Thyroid gland (tissue), 4 donors: ENCODE measurements around the gene SPATA2L. TPM values are rescaled to one million over a fixed set of nuclear protein-coding genes. Genes with fewer than 3 reads are reported as not detected.
"Not testable (repeated sequence)": the region's sequence is repeated elsewhere in the genome, so short reads cannot be mapped to it uniquely, and the experiment has no call there.

Source experiments
- DNase-seq, 2 donors: peaks; one replicate each; pipeline ENCODE4 v3.0.0-alpha.2; 2019
- H3K27ac ChIP-seq, 3 donors: fragments of 200-600 bp; sonication (generic); 1 replicate in 2 of 3; 2 replicates in 1 of 3; pipeline ENCODE4 v1.5.1; 2016 to 2019; ENCODE audit warnings: mild to moderate bottlenecking in 1 of 3, moderate library complexity in 1 of 3
- H3K27me3 ChIP-seq: fragments of 200-600 bp; sonication (generic); one replicate; pipeline ENCODE4 v1.5.1; 2019
- H3K36me3 ChIP-seq, 2 donors: fragments of 200-600 bp; sonication (generic); one replicate each; pipeline ENCODE4 v1.5.1; 2016 to 2019
- H3K4me1 ChIP-seq, 2 donors: fragments of 200-600 bp; sonication (generic); one replicate each; pipeline ENCODE4 v1.5.1; 2017 to 2019
- H3K4me3 ChIP-seq, 3 donors: fragments of 200-600 bp; sonication (generic); replicated peaks in 1 of 3; 1 replicate in 2 of 3; 2 replicates in 1 of 3; pipeline ENCODE4 v1.5.1; 2016; ENCODE audit warnings: mild to moderate bottlenecking in 1 of 3
- H3K9me3 ChIP-seq: fragments of 200-600 bp; sonication (generic); one replicate; pipeline ENCODE4 v1.5.1; 2017
- CTCF ChIP-seq, 6 experiments: fragments of 200-600 bp in 3 of 6; fragments of 450-650 bp in 3 of 6; sonication (generic) in 3 of 6; IDR thresholded peaks; one replicate each; pipeline ENCODE4 v1.5.1; 2016 to 2019; ENCODE audit warnings: antibody characterized with exemption in 6 of 6, mild to moderate bottlenecking in 2 of 6, inconsistent platforms in 1 of 6, moderate library complexity in 1 of 6
- POLR2A ChIP-seq, 2 donors: fragments of 450-650 bp; IDR thresholded peaks; one replicate each; pipeline ENCODE4 v1.6.1; 2017; ENCODE audit warnings: antibody characterized with exemption in 2 of 2, mild to moderate bottlenecking in 2 of 2, moderate library complexity in 1 of 2
- WGBS, 2 donors: methylation state at CpG; one replicate each; pipeline ENCODE4 v1.1.5; 2017; 5-methylcytosine and 5-hydroxymethylcytosine counted together
- intact Hi-C: fragments of 100-400 bp; cut with DNase I; formaldehyde crosslinking; loops from one replicate; pipeline ENCODE4 v1.15.1; 2023
- total RNA-seq, 4 donors: library from RNA; depleted of rRNA; stranded (reverse); fragments of >200 nt; gene quantifications; one replicate each; pipeline ENCODE4 v1.2.3, GENCODE V29; 2016

Gene SPATA2L
- total RNA-seq, 4 donors from 2014 or later = 22.4 to 31.9 (median 27.7) TPM

GRCh38 chr16:89695086-89695874 is 6.2 kb downstream of the SPATA2L start:
- Histone ChIP-seq H3K27me3 (no peaks in the 10 kb centered on the region), H3K4me3 (no peak overlapping the region), H3K36me3 (peaks cover 32 to 38% of the 10 kb centered on the region in 2 donors), H3K27ac (no peak overlapping the region), H3K9me3 (no peaks in the 10 kb centered on the region), H3K4me1 (peaks cover 5 to 6% of the 10 kb centered on the region in 2 donors)
- no peak for DNase-seq
- WGBS, 2 donors = 93 to 96% methylated on average over 9 to 31 of the region's 31 CpGs
- TF ChIP-seq POLR2A (IDR thresholded peaks at IDR 0.05) = no peak
- intact Hi-C loops = no loop called here

- H3K27ac ChIP-seq, H3K27me3 ChIP-seq, H3K4me1 ChIP-seq, H3K9me3 ChIP-seq, H3K4me3 ChIP-seq, intact Hi-C loops, DNase-seq: not testable (repeated sequence)
- peaks cover 32 to 38% of the 10 kb centered on the region in 2 donors for H3K36me3 ChIP-seq
- 89% methylated on average over 13 of the region's 23 CpGs; no CpG with 5 or more reads in 1 of the 2 donors for WGBS, 2 donors
Observed at GRCh38 chr16:89694784-89695085, 6.8 kb downstream of the SPATA2L start.

GRCh38 chr16:89693931-89694783 is 7.3 kb downstream of the SPATA2L start:
- H3K36me3 ChIP-seq = peaks cover 32 to 38% of the 10 kb centered on the region in 2 donors
- no peaks in the 10 kb centered on the region for H3K4me1 ChIP-seq
- intact Hi-C loops = no loop called here
- H3K27ac ChIP-seq = no peak overlapping the region
- H3K4me3 ChIP-seq = no peak overlapping the region
- H3K9me3 ChIP-seq = no peaks in the 10 kb centered on the region
- WGBS, 2 donors = 88 to 94% methylated on average over 20 to 27 of the region's 32 CpGs
- H3K27me3 ChIP-seq = no peaks in the 10 kb centered on the region
- no peak for DNase-seq
- TF ChIP-seq CTCF (IDR thresholded peaks at IDR 0.05) (no peak), POLR2A (IDR thresholded peaks at IDR 0.05) (no peak)

- H3K27me3 ChIP-seq = no peaks in the 10 kb centered on the region
- TF ChIP-seq POLR2A (IDR thresholded peaks at IDR 0.05) (no peak), CTCF (IDR thresholded peaks at IDR 0.05) (no peak)
- DNase-seq = no peak
- intact Hi-C loops = no loop called here
- H3K27ac ChIP-seq = no peak overlapping the region
- no peaks in the 10 kb centered on the region for H3K4me1 ChIP-seq
- no peak overlapping the region for H3K4me3 ChIP-seq
- peaks cover 32 to 38% of the 10 kb centered on the region in 2 donors for H3K36me3 ChIP-seq
- H3K9me3 ChIP-seq = no peaks in the 10 kb centered on the region
- 94 to 100% methylated on average over 7 to 9 of the region's 11 CpGs for WGBS, 2 donors
Observed at GRCh38 chr16:89693289-89693731, 8.2 kb downstream of the SPATA2L start.

GRCh38 chr16:89691986-89692569 is 9.4 kb downstream of the SPATA2L start:
- Histone ChIP-seq H3K27ac (no peak overlapping the region), H3K36me3 (peaks cover 32 to 38% of the 10 kb centered on the region in 2 donors), H3K4me1 (peaks cover 8 to 11% of the 10 kb centered on the region in 2 donors), H3K4me3 (no peak overlapping the region), H3K27me3 (no peaks in the 10 kb centered on the region), H3K9me3 (no peaks in the 10 kb centered on the region)
- no peak for DNase-seq
- intact Hi-C loops = no loop called here
- 80 to 87% methylated on average over 9 to 13 of the region's 13 CpGs for WGBS, 2 donors
- TF ChIP-seq POLR2A (IDR thresholded peaks at IDR 0.05) (no peak), CTCF (IDR thresholded peaks at IDR 0.05) (no peak)
